K562 (cell line): ENCODE data around the gene MXI1. TPM values are rescaled to one million over a fixed set of nuclear protein-coding genes. Genes with fewer than 3 reads are reported as not detected.

Source experiments
- ATAC-seq: fragments of 200-7000 bp; cut with Tn5 transposase; 3 replicates; pipeline ENCODE4 v1.9.1; 2020; ENCODE audit warnings: moderate library complexity
- BruUV-seq: library from RNA; stranded (reverse); fragments of 400-500 nt; replicated peaks from 2 replicates; lab custom pipeline; 2021; lab: Mats Ljungman, UMichigan
- CTCF ChIA-PET: fragments of 300-600 bp; formaldehyde crosslinking; extraction: SDS; loops from one replicate; lab custom pipeline; 2021; ENCODE audit warnings: low intra/inter-chr PET ratio; lab: Yijun Ruan, JAX
- POLR2A ChIA-PET: fragments of 300-600, 350-650 bp; sonication (Branson Sonifier 250); formaldehyde crosslinking; extraction: SDS; loops from one replicate; lab custom pipeline; 2021; ENCODE audit warnings: antibody characterized with exemption, inconsistent platforms; lab: Yijun Ruan, JAX
- DNase-seq, 4 experiments: peaks; one replicate each; pipeline versions ENCODE4 v3.0.0 to v3.0.0-alpha.2; 2011 to 2018; ENCODE audit warnings: low spot score in 3 of 4, mixed read lengths in 3 of 4; ENCODE audit errors: extremely low read depth in 1 of 4
- FAIRE-seq: peaks from 2 replicates; lab custom pipeline; 2011; peaks lifted over from hg19 to GRCh38; lab: Jason Lieb, UNC
- H2AFZ ChIP-seq: 2 replicates; pipeline ENCODE4 v1.6.0; 2011; ENCODE audit warnings: low read depth, low read length, control low read depth, inconsistent platforms
- H3K27ac ChIP-seq: fragments of 200-600 bp; 3 replicates; pipeline ENCODE4 v1.8.0; 2011; ENCODE audit warnings: low read depth, mild to moderate bottlenecking, control low read depth, inconsistent platforms, low read length, moderate library complexity, mixed read lengths; ENCODE audit errors: extremely low read depth
- H3K27me3 ChIP-seq, 2 experiments: fragments of 300-600 bp in 1 of 2; 2 replicates in 1 of 2; 3 replicates in 1 of 2; pipeline versions ENCODE4 v1.6.0 to v1.8.0; 2011; ENCODE audit warnings: inconsistent platforms in 2 of 2, low read length in 2 of 2, mild to moderate bottlenecking in 1 of 2, mixed read lengths in 1 of 2, moderate library complexity in 1 of 2; ENCODE audit not compliant: control insufficient read depth in 2 of 2, insufficient read depth in 2 of 2
- H3K36me3 ChIP-seq: fragments of 300-600 bp; 3 replicates; pipeline ENCODE4 v1.8.0; 2011; ENCODE audit warnings: mild to moderate bottlenecking, low read length, inconsistent platforms; ENCODE audit not compliant: control insufficient read depth, insufficient read depth
- H3K4me1 ChIP-seq, 2 experiments: fragments of 200-600 bp in 1 of 2; replicated peaks in 1 of 2; 2 replicates in 1 of 2; 3 replicates in 1 of 2; pipeline versions ENCODE4 v1.5.1 to v1.8.0; 2011; ENCODE audit warnings: inconsistent platforms in 2 of 2, low read length in 2 of 2, mild to moderate bottlenecking in 1 of 2, mixed read lengths in 1 of 2, moderate library complexity in 1 of 2; ENCODE audit not compliant: control insufficient read depth in 2 of 2, insufficient read depth in 2 of 2
- H3K4me2 ChIP-seq: 2 replicates; pipeline ENCODE4 v1.6.1; 2011; ENCODE audit warnings: low read length, control low read depth, inconsistent platforms, mixed read lengths; ENCODE audit not compliant: insufficient read depth
- H3K4me3 ChIP-seq: fragments of 200-600 bp; sonication (generic), shearing (Covaris generic); 2 replicates; pipeline ENCODE4 v1.5.1; 2016; ENCODE audit warnings: control low read depth, inconsistent platforms
- H3K79me2 ChIP-seq: fragments of 200-600 bp; 3 replicates; pipeline ENCODE4 v1.8.0; 2011; ENCODE audit warnings: low read length, inconsistent platforms; ENCODE audit not compliant: control insufficient read depth, insufficient read depth
- H3K9ac ChIP-seq, 2 experiments: 2 replicates each; pipeline versions ENCODE4 v1.6.0 to v1.6.1; 2011; ENCODE audit warnings: low read depth in 2 of 2, low read length in 2 of 2, control low read depth in 1 of 2, inconsistent platforms in 1 of 2, mild to moderate bottlenecking in 1 of 2, mixed read lengths in 1 of 2; ENCODE audit not compliant: insufficient read depth in 1 of 2
- H3K9me1 ChIP-seq: one replicate; pipeline ENCODE4 v1.6.0; 2011; ENCODE audit warnings: inconsistent platforms, mild to moderate bottlenecking, low read length, moderate library complexity; ENCODE audit not compliant: control insufficient read depth, insufficient read depth
- H3K9me3 ChIP-seq: replicated peaks from 2 replicates; pipeline ENCODE4 v1.5.1; 2011; ENCODE audit warnings: low read depth, low read length, inconsistent platforms; ENCODE audit not compliant: control insufficient read depth, insufficient read depth
- H4K20me1 ChIP-seq: replicated peaks from 2 replicates; pipeline ENCODE4 v1.6.1; 2011; ENCODE audit warnings: low read length, inconsistent platforms, mixed read lengths; ENCODE audit not compliant: control insufficient read depth, insufficient read depth
- ARID1B ChIP-seq: fragments of 450-650 bp; IDR thresholded peaks from 2 replicates; pipeline ENCODE4 v1.6.1; 2016; ENCODE audit warnings: antibody characterized with exemption, mild to moderate bottlenecking, inconsistent platforms
- ESRRB ChIP-seq: fragments of 250-450 bp; sonication (Bioruptor Pico); IDR thresholded peaks from 2 replicates; pipeline ENCODE4 v1.5.0; 2020; ENCODE audit warnings: mild to moderate bottlenecking, moderate library complexity, borderline replicate concordance
- GMEB1 ChIP-seq: fragments of 250-450 bp; sonication (Bioruptor Pico); IDR thresholded peaks from 2 replicates; pipeline ENCODE4 v1.4.0; 2020; ENCODE audit warnings: mild to moderate bottlenecking
- JUND ChIP-seq, 2 experiments: IDR thresholded peaks; 2 replicates in 1 of 2; 3 replicates in 1 of 2; pipeline ENCODE4 v1.6.1; 2011; ENCODE audit warnings: borderline replicate concordance in 2 of 2, low read depth in 2 of 2, low read length in 2 of 2, improper control_type of control experiment in 1 of 2, missing biosample characterization in 1 of 2, missing genetic modification characterization in 1 of 2, missing genetic modification reagents in 1 of 2
- MEF2A ChIP-seq: IDR thresholded peaks from 2 replicates; pipeline ENCODE4 v1.6.1; 2011; ENCODE audit warnings: low read depth, mild to moderate bottlenecking, low read length, moderate library complexity; ENCODE audit not compliant: control insufficient read depth
- SIN3B ChIP-seq: fragments of 450-650 bp; IDR thresholded peaks from 2 replicates; pipeline ENCODE4 v1.6.1; 2017; ENCODE audit warnings: low read depth, mild to moderate bottlenecking, moderate library complexity
- ZNF655 ChIP-seq: fragments of 250-450 bp; sonication (Bioruptor Pico); IDR thresholded peaks from 2 replicates; pipeline ENCODE4 v1.5.0; 2021
- in situ Hi-C: fragments of 300-500 bp; cut with MboI; formaldehyde crosslinking; loops from 4 replicates; pipeline ENCODE4 v1.15.0; 2018; ENCODE audit warnings: inconsistent platforms, mixed read lengths
- intact Hi-C: fragments of 100-400 bp; cut with micrococcal nuclease; formaldehyde crosslinking; loops from 2 replicates; pipeline ENCODE4 v1.14.2; 2022
- polyA plus RNA-seq, 8 experiments: library from polyadenylated mRNA; depleted of rRNA in 4 of 8; stranded (reverse) in 5 of 8; unstranded in 3 of 8; fragments of >200 nt; fragmentation: Nextera tagmentation in 2 of 8; fragmentation: Illumina TruSeq in 1 of 8; extraction: Ambion mirVana in 2 of 8; extraction: Trizol in 1 of 8; gene quantifications; 2 replicates each; pipeline versions ENCODE4 v1.2.1 to v1.2.3, GENCODE V29; 2011 to 2014; ENCODE audit warnings: inconsistent platforms in 1 of 8, missing spikeins in 1 of 8
- total RNA-seq, 7 experiments: library from RNA; depleted of rRNA in 6 of 7; stranded (reverse); fragments of >200 nt in 6 of 7; fragmentation: Illumina TruSeq in 2 of 7; extraction: Trizol in 2 of 7; gene quantifications; 2 replicates each; pipeline versions ENCODE4 v1.2.1 to v1.2.3, GENCODE V29; 2011 to 2021; ENCODE audit warnings: low replicate concordance in 1 of 7
- TF ChIP-seq, protein P1 (sequence below): sonication (generic); formaldehyde crosslinking; IDR thresholded peaks from 2 replicates; pipeline ENCODE4 v1.8.0; 2022; ENCODE audit warnings: mild to moderate bottlenecking, missing genetic modification reagents
- TF ChIP-seq, protein P2 (sequence below): sonication (generic); formaldehyde crosslinking; IDR thresholded peaks from 2 replicates; pipeline ENCODE4 v1.8.1; 2023; ENCODE audit warnings: mild to moderate bottlenecking, missing genetic modification reagents, moderate library complexity

The MXI1 gene
- total and polyA plus RNA-seq, 9 of the 15 experiments (the other 6 are each of a cell fraction or from before 2014, with no cell fraction given) = 9.1 to 23.7 (median 14.8) TPM

DNA sequence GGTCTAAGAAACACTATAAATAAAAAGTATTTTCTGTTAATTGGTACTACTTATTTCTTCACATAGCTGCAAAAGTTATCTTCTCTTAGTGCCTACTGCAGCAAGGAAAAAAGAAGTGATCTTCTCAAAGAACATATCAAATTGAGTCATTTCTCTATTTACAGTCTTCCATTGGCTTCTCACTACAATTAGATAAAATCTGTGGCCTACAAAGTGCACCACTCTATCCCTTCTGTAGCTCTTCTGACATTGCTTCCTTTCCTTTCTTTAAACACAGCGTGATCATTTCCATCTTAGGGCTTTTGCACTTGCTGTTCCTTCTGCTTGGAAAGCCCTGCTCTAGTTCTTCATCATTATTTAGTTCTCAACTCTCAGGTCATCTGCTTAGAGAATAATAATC lies 44.7 kb downstream of the MXI1 start (continued):
- TF ChIP-seq, protein P1, sequence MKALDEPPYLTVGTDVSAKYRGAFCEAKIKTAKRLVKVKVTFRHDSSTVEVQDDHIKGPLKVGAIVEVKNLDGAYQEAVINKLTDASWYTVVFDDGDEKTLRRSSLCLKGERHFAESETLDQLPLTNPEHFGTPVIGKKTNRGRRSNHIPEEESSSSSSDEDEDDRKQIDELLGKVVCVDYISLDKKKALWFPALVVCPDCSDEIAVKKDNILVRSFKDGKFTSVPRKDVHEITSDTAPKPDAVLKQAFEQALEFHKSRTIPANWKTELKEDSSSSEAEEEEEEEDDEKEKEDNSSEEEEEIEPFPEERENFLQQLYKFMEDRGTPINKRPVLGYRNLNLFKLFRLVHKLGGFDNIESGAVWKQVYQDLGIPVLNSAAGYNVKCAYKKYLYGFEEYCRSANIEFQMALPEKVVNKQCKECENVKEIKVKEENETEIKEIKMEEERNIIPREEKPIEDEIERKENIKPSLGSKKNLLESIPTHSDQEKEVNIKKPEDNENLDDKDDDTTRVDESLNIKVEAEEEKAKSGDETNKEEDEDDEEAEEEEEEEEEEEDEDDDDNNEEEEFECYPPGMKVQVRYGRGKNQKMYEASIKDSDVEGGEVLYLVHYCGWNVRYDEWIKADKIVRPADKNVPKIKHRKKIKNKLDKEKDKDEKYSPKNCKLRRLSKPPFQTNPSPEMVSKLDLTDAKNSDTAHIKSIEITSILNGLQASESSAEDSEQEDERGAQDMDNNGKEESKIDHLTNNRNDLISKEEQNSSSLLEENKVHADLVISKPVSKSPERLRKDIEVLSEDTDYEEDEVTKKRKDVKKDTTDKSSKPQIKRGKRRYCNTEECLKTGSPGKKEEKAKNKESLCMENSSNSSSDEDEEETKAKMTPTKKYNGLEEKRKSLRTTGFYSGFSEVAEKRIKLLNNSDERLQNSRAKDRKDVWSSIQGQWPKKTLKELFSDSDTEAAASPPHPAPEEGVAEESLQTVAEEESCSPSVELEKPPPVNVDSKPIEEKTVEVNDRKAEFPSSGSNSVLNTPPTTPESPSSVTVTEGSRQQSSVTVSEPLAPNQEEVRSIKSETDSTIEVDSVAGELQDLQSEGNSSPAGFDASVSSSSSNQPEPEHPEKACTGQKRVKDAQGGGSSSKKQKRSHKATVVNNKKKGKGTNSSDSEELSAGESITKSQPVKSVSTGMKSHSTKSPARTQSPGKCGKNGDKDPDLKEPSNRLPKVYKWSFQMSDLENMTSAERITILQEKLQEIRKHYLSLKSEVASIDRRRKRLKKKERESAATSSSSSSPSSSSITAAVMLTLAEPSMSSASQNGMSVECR (CRISPR knock-in tag) = no peak
- TF ChIP-seq ZNF655 (CRISPR knock-in tag) = no peak
- TF ChIP-seq JUND (IDR thresholded peaks at IDR 0.05; ENCODE audit: borderline replicate concordance, low read depth, low read length) = no peak
- TF ChIP-seq JUND (tag; IDR thresholded peaks at IDR 0.05; ENCODE audit: borderline replicate concordance, low read depth, low read length) = no peak
- TF ChIP-seq ARID1B = no peak

DNA sequence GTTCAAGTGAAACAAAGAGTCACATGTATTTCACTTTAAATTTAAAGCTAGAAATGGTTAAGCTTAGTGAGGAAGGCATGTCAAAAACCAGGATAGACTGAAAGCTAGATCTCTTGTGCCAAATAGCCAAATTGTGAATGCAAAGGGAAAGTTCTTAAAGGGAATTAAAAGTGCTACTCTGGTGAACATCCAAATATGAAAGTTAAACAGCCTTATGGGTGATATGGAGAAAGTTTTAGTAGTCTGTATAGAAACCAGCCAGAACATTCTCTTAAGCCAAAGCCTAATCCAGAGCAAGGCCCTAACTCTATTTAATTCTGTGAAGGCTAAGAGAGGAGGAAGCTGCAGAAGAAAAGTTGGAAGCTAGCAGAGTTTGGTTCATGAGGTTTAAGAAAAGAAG lies 47.1 kb downstream of the MXI1 start:
- DNase-seq (no peak), FAIRE-seq (no peak), ATAC-seq (no peak)
- in situ Hi-C loops = no loop called here
- no peak overlapping the region for H3K4me3 ChIP-seq
- peaks cover 13% of the 10 kb centered on the region; the same call in 2 of the 3 replicates for H3K36me3 ChIP-seq
- H3K9ac ChIP-seq = no peak overlapping the region
- POLR2A ChIA-PET = no interaction called here
- no peaks in the 10 kb centered on the region for H4K20me1 ChIP-seq
- no peak overlapping the region for H2AFZ ChIP-seq
- no peak overlapping the region for H3K4me2 ChIP-seq
- H3K9me1 ChIP-seq = no peaks in the 10 kb centered on the region
- H3K9me3 ChIP-seq = no peaks in the 10 kb centered on the region; the same call in 1 of the 2 replicates
- intact Hi-C loops = no loop called here
- peaks cover 5 to 14% of the 10 kb centered on the region in 2 experiments; a peak in 3 of 5 replicates for H3K4me1 ChIP-seq
- H3K79me2 ChIP-seq = peaks cover 7% of the 10 kb centered on the region; the same call in 1 of the 3 replicates
- no peak overlapping the region for H3K27ac ChIP-seq
- CTCF ChIA-PET = no interaction called here
- BruUV-seq = no TSS peak
- no peaks in the 10 kb centered on the region for H3K27me3 ChIP-seq
- TF ChIP-seq, protein P2, sequence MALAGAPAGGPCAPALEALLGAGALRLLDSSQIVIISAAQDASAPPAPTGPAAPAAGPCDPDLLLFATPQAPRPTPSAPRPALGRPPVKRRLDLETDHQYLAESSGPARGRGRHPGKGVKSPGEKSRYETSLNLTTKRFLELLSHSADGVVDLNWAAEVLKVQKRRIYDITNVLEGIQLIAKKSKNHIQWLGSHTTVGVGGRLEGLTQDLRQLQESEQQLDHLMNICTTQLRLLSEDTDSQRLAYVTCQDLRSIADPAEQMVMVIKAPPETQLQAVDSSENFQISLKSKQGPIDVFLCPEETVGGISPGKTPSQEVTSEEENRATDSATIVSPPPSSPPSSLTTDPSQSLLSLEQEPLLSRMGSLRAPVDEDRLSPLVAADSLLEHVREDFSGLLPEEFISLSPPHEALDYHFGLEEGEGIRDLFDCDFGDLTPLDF (CRISPR knock-in tag) = no peak
- TF ChIP-seq ESRRB (no peak), GMEB1 (CRISPR knock-in tag) (no peak), MEF2A (no peak), SIN3B (no peak)
